HG03045 (cell line): Measurements from ENCODE around the gene VWF.
"Not testable (repeated sequence)": the region's sequence is repeated elsewhere in the genome, so short reads cannot be mapped to it uniquely, and the experiment has no call there.

ENCODE experiments used
- ATAC-seq: cut with Tn5 transposase; IDR thresholded peaks from one replicate; pipeline ENCODE4 v1.9.1; 2021; ENCODE audit warnings: mild to moderate bottlenecking, moderate library complexity; ENCODE audit not compliant: unreplicated experiment

VWF gene

GRCh38 chr12:6124411-6125309, at the start of gene VWF:
VWF (minus strand) TSS chr12:6124670; CDS start chr12:6123196, 1,474 bp downstream.
- ATAC-seq: no peak

- ATAC-seq: no peak
Observed at GRCh38 chr12:6172862-6173261, 48.4 kb upstream of the VWF start.

- no peak for ATAC-seq
Observed at GRCh38 chr12:6172086-6172485, 47.6 kb upstream of the VWF start.

GRCh38 chr12:6171409-6172015, 47.0 kb upstream of the VWF start:
- no peak for ATAC-seq

- ATAC-seq: peak; percentile 73
Observed at GRCh38 chr12:6167327-6168280, 43.1 kb upstream of the VWF start.

GRCh38 chr12:6166808-6167207, 42.3 kb upstream of the VWF start:
- no peak for ATAC-seq

- no peak for ATAC-seq
Observed at GRCh38 chr12:6165395-6165794, 40.9 kb upstream of the VWF start.

- no peak for ATAC-seq
Observed at GRCh38 chr12:6163416-6164060, 39.1 kb upstream of the VWF start.

GRCh38 chr12:6161124-6161882, 36.8 kb upstream of the VWF start:
- no peak for ATAC-seq

GRCh38 chr12:6160049-6160649, 35.7 kb upstream of the VWF start:
- ATAC-seq: not testable (repeated sequence)

GRCh38 chr12:6159166-6160011, 34.9 kb upstream of the VWF start:
- ATAC-seq: not testable (repeated sequence)

GRCh38 chr12:6158749-6159148, 34.3 kb upstream of the VWF start:
- ATAC-seq: no peak

GRCh38 chr12:6158255-6158654, 33.8 kb upstream of the VWF start:
- no peak for ATAC-seq

- ATAC-seq: no peak
Observed at GRCh38 chr12:6157482-6157881, 33.0 kb upstream of the VWF start.

GRCh38 chr12:6154730-6155459, 30.4 kb upstream of the VWF start:
- ATAC-seq: no peak

- ATAC-seq: not testable (repeated sequence)
Observed at GRCh38 chr12:6148722-6149121, 24.3 kb upstream of the VWF start.

GRCh38 chr12:6148061-6148460, 23.6 kb upstream of the VWF start:
- ATAC-seq: no peak

GRCh38 chr12:6146951-6147350, 22.5 kb upstream of the VWF start:
- ATAC-seq: no peak
